Ishikawa (cell line): Measurements from ENCODE around the gene FAM98C.

Source experiments
- EP300 ChIP-seq: IDR thresholded peaks from 2 replicates; pipeline ENCODE4 v1.6.1; 2012; ENCODE audit warnings: borderline replicate concordance
- RAD21 ChIP-seq: IDR thresholded peaks from 2 replicates; pipeline ENCODE4 v1.6.1; 2012; ENCODE audit warnings: low read depth
- TAF1 ChIP-seq: IDR thresholded peaks from 2 replicates; pipeline ENCODE4 v1.6.1; 2012; ENCODE audit warnings: low read depth, mild to moderate bottlenecking
- USF1 ChIP-seq: IDR thresholded peaks from 2 replicates; pipeline ENCODE4 v1.6.1; 2012
- YY1 ChIP-seq: IDR thresholded peaks from 2 replicates; pipeline ENCODE4 v1.6.1; 2012; ENCODE audit warnings: low read depth

GRCh38 chr19:38391911-38392464 lies 10.9 kb upstream of the FAM98C start:
- no peak for TF ChIP-seq TAF1
- TF ChIP-seq YY1 = no peak
- TF ChIP-seq EP300 = no peak
- no peak for TF ChIP-seq USF1
- TF ChIP-seq RAD21 = no peak
